Spleen (tissue), 7 donors: Measurements from ENCODE around the gene BTBD16.

Source experiments
- CTCF ChIP-seq, 11 experiments: fragments of 200-600 bp in 7 of 11; fragments of 450-650 bp in 4 of 11; sonication (generic) in 4 of 11; IDR thresholded peaks in 8 of 11; conservative IDR thresholded peaks in 3 of 11; 1 replicate in 7 of 11; 2 replicates in 4 of 11; pipeline versions ENCODE4 v1.4.0 to v1.8.0; 2016 to 2021; ENCODE audit warnings: antibody characterized with exemption in 11 of 11, inconsistent platforms in 4 of 11, mild to moderate bottlenecking in 1 of 11
- POLR2A ChIP-seq, 3 donors: fragments of 450-650 bp; IDR thresholded peaks; one replicate each; pipeline ENCODE4 v1.5.1; 2017; ENCODE audit warnings: antibody characterized with exemption in 3 of 3, mild to moderate bottlenecking in 1 of 3
- donor health status: DM: no; HTN: no; CAD: no; lungs with moderate emphysema.
- donor health status: DM: no; HTN: no; CAD: no.
- donor health status: DM: no; HTN: no; CAD: no.

DNA sequence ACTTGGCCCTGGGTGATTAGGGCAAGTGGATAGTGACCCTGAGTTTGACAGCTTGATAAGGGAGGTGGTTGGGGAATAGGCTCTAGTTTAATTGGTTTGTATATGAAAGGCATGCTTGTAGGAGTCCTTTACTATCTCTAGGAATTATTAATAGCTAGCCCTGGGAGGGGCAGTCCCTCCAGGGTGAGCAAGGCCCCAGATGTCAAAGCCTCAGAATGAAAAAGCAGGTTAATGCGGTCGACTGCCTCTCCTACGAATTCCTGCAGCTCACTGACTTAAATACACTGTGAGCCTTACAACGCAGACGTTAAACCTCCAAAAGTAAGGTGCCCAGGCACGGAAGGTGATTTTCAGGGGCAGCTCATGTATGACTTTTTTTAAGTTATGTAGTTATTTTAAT is 5.2 kb upstream of the BTBD16 start:
- TF ChIP-seq CTCF (IDR thresholded peaks at IDR 0.05 in 8 of 11, conservative IDR thresholded peaks at IDR 0.05 in 3 of 11) (no peak), POLR2A (IDR thresholded peaks at IDR 0.05) (no peak)
